ENCODE results near the gene CTXN3.

CTXN3 gene

GRCh38 chr5:127649018-127649439, at the start of gene CTXN3:
Gene CTXN3, plus strand, starts transcription at chr5:127649082. Its CDS starts 8,440 bp downstream, at chr5:127657522.
- DNase-seq (ENCODE audit: low read depth) = no peak

GRCh38 chr5:127599320-127599719, 49.6 kb upstream of the CTXN3 start:
- no peak for DNase-seq (ENCODE audit: low read depth)

- DNase-seq (ENCODE audit: low read depth) = no peak
These were observed 49.0 kb upstream of the CTXN3 start for GRCh38 chr5:127599847-127600246.

GRCh38 chr5:127601111-127601510, 47.8 kb upstream of the CTXN3 start:
- no peak for DNase-seq (ENCODE audit: low read depth)

- no peak for DNase-seq (ENCODE audit: low read depth)
These were observed 47.3 kb upstream of the CTXN3 start for GRCh38 chr5:127601601-127602000.

- DNase-seq (ENCODE audit: low read depth) = no peak
These were observed 46.4 kb upstream of the CTXN3 start for GRCh38 chr5:127602481-127602880.

GRCh38 chr5:127602896-127603844, 45.7 kb upstream of the CTXN3 start:
- no peak for DNase-seq (ENCODE audit: low read depth)

- no peak for DNase-seq (ENCODE audit: low read depth)
These were observed 40.7 kb upstream of the CTXN3 start for GRCh38 chr5:127608077-127608660.

- DNase-seq (ENCODE audit: low read depth) = no peak
These were observed 39.9 kb upstream of the CTXN3 start for GRCh38 chr5:127609011-127609410.

GRCh38 chr5:127609957-127610356, 38.9 kb upstream of the CTXN3 start:
- no peak for DNase-seq (ENCODE audit: low read depth)

GRCh38 chr5:127612441-127613141, 36.3 kb upstream of the CTXN3 start:
- peak; percentile 6 for DNase-seq (ENCODE audit: low read depth)

GRCh38 chr5:127615916-127616315, 33.0 kb upstream of the CTXN3 start:
- peak; percentile 14 for DNase-seq (ENCODE audit: low read depth)

GRCh38 chr5:127619908-127620479, 28.9 kb upstream of the CTXN3 start:
- no peak for DNase-seq (ENCODE audit: low read depth)

GRCh38 chr5:127621601-127622325, 27.1 kb upstream of the CTXN3 start:
- peak; percentile 6 for DNase-seq (ENCODE audit: low read depth)

- peak; percentile 18 for DNase-seq (ENCODE audit: low read depth)
These were observed 14.9 kb upstream of the CTXN3 start for GRCh38 chr5:127634007-127634406.

GRCh38 chr5:127639828-127640227, 9.1 kb upstream of the CTXN3 start:
- no peak for DNase-seq (ENCODE audit: low read depth)

GRCh38 chr5:127642949-127643348, 5.9 kb upstream of the CTXN3 start:
- DNase-seq (ENCODE audit: low read depth) = no peak

- no peak for DNase-seq (ENCODE audit: low read depth)
These were observed 5.3 kb upstream of the CTXN3 start for GRCh38 chr5:127643607-127644006.

- no peak for DNase-seq (ENCODE audit: low read depth)
These were observed 3.6 kb upstream of the CTXN3 start for GRCh38 chr5:127645300-127645726.

GRCh38 chr5:127647361-127647958, 1.4 kb upstream of the CTXN3 start:
- DNase-seq (ENCODE audit: low read depth) = no peak

- DNase-seq (ENCODE audit: low read depth) = peak; percentile 51
These were observed 1.1 kb downstream of the CTXN3 start for GRCh38 chr5:127650022-127650421.

All from iris pigment epithelial cell (primary cell).